CD4-positive, alpha-beta T cell treated with Interferon alpha-2 for 1 hour (primary cell): ENCODE measurements around the gene OR4A47.
"Not testable (repeated sequence)": the region's sequence is repeated elsewhere in the genome, so short reads cannot be mapped to it uniquely, and the experiment has no call there.

ENCODE experiments used
- DNase-seq, 2 donors: peaks; one replicate each; pipeline ENCODE4 v3.0.0-alpha.2; 2020 to 2022

Gene OR4A47, protein sequence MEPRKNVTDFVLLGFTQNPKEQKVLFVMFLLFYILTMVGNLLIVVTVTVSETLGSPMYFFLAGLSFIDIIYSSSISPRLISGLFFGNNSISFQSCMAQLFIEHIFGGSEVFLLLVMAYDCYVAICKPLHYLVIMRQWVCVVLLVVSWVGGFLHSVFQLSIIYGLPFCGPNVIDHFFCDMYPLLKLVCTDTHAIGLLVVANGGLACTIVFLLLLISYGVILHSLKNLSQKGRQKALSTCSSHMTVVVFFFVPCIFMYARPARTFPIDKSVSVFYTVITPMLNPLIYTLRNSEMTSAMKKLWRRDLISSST

DNA sequence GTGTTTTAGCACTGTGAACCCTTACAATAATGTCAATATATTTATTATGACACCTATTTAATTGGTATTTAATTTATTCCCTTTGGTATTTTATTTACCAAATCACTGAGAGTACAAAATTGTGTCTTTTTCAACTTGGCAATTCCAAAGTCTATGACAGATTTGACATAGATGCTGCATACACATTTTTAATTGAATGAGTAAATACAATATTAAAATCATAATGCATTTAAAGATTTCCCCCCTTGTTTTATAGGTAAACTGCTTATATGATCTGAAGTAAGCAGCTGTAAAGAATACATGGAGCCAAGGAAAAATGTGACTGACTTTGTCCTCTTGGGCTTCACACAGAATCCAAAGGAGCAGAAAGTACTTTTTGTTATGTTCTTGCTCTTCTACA is at the start of gene OR4A47:
OR4A47 (plus strand) TSS at position 301 of the 400 bp plus-strand sequence; CDS start at position 301, 0 bp downstream.
- not testable (repeated sequence) for DNase-seq

DNA sequence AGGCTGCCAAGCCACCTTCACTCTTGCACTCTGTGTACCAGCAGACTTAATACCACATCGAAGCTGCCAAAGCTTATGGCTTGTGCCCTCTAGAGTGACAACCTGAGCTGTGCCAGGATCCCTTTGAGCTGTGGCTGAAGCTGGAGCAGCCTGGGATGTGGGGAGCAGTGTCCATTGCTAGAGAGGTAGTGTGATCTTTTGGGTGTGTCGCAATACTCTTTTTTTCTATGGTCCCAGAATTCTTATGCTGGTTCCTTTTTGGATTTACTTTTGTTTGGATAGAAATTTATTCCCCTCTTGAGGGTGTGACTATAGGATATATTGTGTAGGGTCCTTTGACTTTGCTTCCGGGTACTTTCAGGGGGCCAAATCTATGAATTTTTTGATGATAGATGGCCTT is 32.7 kb upstream of the OR4A47 start:
- DNase-seq: not testable (repeated sequence)

DNA sequence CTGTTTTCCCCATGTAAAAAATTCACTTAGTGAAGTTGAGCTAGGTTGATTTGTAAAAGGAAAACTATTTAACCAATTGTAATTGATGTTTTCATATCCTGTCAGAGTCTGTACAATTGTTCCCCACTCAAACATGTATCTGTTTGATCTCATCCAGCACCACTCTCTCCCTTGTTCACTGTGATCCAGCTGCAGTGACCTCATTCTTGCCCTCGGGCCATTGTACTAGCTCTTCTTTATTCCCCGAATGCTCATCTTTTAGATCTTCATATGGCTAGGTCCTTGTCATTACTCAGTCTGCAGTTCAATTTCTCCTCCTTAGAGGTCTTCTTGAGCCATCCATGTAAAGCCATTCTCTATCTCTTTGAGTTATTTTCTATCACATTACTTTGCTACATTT is 14.6 kb upstream of the OR4A47 start:
- DNase-seq: not testable (repeated sequence)

DNA sequence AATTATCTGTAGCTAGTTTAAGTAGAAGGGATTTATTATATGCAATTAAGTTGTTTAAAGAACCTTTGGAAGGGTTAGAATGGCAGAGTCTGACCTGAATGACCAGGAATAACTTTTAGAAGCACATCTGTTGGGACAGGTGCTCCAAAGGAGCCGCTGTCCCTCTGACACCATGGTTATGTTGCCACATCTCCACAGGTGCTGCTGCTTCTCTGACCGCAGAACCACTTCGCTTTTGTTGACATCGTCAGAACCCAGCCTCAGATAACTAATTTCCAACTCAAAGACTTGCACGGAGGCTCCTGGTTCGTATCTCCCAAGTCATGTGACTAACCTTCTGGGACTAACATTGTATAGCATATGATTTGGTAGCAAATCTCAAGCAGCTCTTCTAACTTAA is 13.9 kb upstream of the OR4A47 start:
- not testable (repeated sequence) for DNase-seq

DNA sequence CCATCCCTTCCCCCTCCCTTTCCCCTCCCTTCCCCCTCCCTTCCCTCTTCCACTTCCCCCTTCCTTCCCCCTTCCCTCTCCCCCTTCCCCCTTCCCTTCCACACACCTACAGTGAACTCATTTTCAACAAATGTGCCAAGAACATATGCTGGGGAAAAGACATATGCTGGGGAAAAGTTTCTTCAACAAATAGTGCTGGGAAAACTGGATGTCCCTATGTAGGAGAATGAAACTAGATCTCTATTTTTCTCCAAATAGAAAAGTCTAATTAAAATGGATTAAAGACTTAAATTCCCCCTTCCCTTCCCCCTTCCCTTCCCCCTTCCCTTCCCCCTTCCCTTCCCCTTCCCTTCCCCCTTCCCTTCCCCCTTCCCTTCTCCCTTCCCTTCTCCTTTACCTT is 17.6 kb downstream of the OR4A47 start:
- not testable (repeated sequence) for DNase-seq

DNA sequence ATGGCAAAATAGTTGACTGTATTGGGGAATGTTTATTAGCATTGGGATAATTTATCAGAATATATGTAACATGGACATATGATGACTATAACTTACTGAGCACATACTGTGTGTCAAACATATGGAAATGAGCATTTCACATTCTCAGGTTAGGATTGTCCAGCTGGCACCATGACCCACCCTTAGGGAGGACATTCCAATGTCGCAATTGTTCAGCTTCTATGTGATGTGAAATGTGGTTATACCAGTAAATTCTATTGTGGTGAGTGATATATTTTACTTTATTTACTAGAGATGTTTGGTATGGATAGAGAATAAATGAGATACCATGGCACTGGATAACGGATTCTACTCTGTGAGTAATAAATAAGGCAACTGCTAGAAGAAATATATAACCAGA is 50.4 kb downstream of the OR4A47 start:
- no peak for DNase-seq
